Measurements from ENCODE around the gene F10.
"Not testable (repeated sequence)": the region's sequence is repeated elsewhere in the genome, so short reads cannot be mapped to it uniquely, and the experiment has no call there.

F10 gene

DNA sequence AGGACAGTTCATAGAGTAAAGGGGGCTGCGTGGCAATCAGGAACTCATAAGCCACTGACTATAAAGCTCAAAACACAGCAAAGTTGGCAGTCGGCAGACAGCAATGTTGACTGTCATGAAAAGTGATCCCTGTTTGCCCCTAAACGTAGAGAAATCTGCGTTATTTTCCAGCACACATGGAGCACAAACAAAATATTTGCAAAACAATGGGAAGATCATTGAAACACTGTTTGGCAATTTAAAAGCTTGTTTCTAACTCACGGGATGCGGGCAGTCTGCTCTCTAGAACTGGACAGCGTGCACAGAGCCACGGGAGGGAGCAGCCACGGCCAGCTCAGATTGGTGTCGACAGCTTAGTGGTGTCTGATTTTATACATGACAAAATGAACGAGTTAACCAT, 23.5 kb upstream of the F10 start:
- H3F3A ChIP-seq (ENCODE audit: insufficient read depth) = no peaks in the 10 kb centered on the region
- H3K4me3 ChIP-seq (ENCODE audit: insufficient read depth, low read length, poor library complexity, severe bottlenecking) = no peak overlapping the region
- H3K79me2 ChIP-seq (ENCODE audit: insufficient read depth, low read length) = no peaks in the 10 kb centered on the region
- H3K27me3 ChIP-seq (ENCODE audit: low read length) = 0 out of 2 replicates have a peak, but pooled peaks cover 3% of the 10 kb centered on the region
- H3K36me3 ChIP-seq (ENCODE audit: low read length) = no peaks in the 10 kb centered on the region
- H3K4me2 ChIP-seq (ENCODE audit: low read depth, low read length, poor library complexity, severe bottlenecking) = no peak overlapping the region
- H3K27ac ChIP-seq (ENCODE audit: low read depth, low read length) = no peak overlapping the region
- TF ChIP-seq EZH2phosphoT487 (conservative IDR thresholded peaks at IDR 0.05; ENCODE audit: low read length) = no peak
- TF ChIP-seq, protein P1, sequence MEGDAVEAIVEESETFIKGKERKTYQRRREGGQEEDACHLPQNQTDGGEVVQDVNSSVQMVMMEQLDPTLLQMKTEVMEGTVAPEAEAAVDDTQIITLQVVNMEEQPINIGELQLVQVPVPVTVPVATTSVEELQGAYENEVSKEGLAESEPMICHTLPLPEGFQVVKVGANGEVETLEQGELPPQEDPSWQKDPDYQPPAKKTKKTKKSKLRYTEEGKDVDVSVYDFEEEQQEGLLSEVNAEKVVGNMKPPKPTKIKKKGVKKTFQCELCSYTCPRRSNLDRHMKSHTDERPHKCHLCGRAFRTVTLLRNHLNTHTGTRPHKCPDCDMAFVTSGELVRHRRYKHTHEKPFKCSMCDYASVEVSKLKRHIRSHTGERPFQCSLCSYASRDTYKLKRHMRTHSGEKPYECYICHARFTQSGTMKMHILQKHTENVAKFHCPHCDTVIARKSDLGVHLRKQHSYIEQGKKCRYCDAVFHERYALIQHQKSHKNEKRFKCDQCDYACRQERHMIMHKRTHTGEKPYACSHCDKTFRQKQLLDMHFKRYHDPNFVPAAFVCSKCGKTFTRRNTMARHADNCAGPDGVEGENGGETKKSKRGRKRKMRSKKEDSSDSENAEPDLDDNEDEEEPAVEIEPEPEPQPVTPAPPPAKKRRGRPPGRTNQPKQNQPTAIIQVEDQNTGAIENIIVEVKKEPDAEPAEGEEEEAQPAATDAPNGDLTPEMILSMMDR (IDR thresholded peaks at IDR 0.05; ENCODE audit: insufficient read depth, low read length, poor library complexity, severe bottlenecking) = no peak
- no peaks in the 10 kb centered on the region for H4K20me1 ChIP-seq (ENCODE audit: low read depth, low read length)
- no peak overlapping the region for H2AFZ ChIP-seq (ENCODE audit: low read depth, low read length, severe bottlenecking)
- no peaks in the 10 kb centered on the region for H3K9me3 ChIP-seq (ENCODE audit: insufficient read depth, low read length)
- H3K9me2 ChIP-seq (replicated peaks; ENCODE audit: insufficient read depth, low read length) = no peaks in the 10 kb centered on the region
- H3K9ac ChIP-seq (ENCODE audit: low read length) = no peak overlapping the region

DNA sequence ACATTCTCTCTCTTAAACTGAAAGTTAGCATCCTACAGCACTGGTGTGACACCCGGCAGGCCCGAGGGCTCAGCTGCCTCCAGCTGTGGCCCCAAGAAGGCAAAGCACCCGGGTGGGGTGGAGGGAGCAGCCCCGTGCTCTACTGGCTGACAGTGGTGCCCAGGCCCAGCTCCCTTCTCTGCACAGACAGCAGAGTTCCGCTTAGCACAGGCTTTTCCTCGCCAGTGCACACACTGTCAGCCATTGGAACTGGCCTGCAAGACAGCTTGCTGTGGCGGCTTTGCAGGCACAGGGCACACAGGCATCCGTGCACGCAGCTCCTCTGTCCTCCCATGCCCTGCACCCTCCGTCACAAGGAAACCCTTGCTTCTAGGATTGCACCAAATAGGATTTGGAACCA, 20.3 kb upstream of the F10 start:
- H3K36me3 ChIP-seq (ENCODE audit: low read length); H3F3A ChIP-seq (ENCODE audit: insufficient read depth); H3K4me3 ChIP-seq (ENCODE audit: insufficient read depth, low read length, poor library complexity, severe bottlenecking); H3K27me3 ChIP-seq (ENCODE audit: low read length); H3K9me2 ChIP-seq (replicated peaks; ENCODE audit: insufficient read depth, low read length); H3K79me2 ChIP-seq (ENCODE audit: insufficient read depth, low read length); H2AFZ ChIP-seq (ENCODE audit: low read depth, low read length, severe bottlenecking); H4K20me1 ChIP-seq (ENCODE audit: low read depth, low read length); H3K27ac ChIP-seq (ENCODE audit: low read depth, low read length); H3K4me2 ChIP-seq (ENCODE audit: low read depth, low read length, poor library complexity, severe bottlenecking); H3K9me3 ChIP-seq (ENCODE audit: insufficient read depth, low read length); H3K9ac ChIP-seq (ENCODE audit: low read length): not testable (repeated sequence)

DNA sequence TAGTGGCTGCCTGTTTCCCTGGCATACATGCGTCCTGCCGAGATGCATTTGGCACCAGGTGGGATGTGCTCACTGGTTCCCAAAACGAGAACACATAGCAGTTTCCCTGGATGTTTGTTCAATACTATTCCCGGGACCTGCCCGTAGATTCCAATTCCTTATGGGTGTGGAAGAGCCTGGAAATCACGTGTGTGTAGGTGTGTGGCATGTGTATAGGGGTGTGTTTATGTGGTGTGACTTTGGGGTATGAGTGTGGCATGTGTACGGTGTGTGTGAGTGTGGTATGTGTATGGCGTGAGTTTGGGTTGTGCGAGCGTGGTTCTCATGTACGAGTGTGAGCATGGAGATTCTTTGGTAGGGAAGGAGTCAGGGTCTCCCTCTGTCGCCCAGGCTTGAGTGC, 19.9 kb upstream of the F10 start:
- Histone ChIP-seq H2AFZ (ENCODE audit: low read depth, low read length, severe bottlenecking) (no peak overlapping the region), H3K9me2 (replicated peaks; ENCODE audit: insufficient read depth, low read length) (no peaks in the 10 kb centered on the region), H4K20me1 (ENCODE audit: low read depth, low read length) (no peaks in the 10 kb centered on the region), H3K9me3 (ENCODE audit: insufficient read depth, low read length) (no peaks in the 10 kb centered on the region), H3K79me2 (ENCODE audit: insufficient read depth, low read length) (no peaks in the 10 kb centered on the region), H3K9ac (ENCODE audit: low read length) (no peak overlapping the region), H3K27me3 (ENCODE audit: low read length) (0 out of 2 replicates have a peak, but pooled peaks cover 3% of the 10 kb centered on the region), H3K36me3 (ENCODE audit: low read length) (no peaks in the 10 kb centered on the region), H3K27ac (ENCODE audit: low read depth, low read length) (no peak overlapping the region), H3F3A (ENCODE audit: insufficient read depth) (no peaks in the 10 kb centered on the region), H3K4me3 (ENCODE audit: insufficient read depth, low read length, poor library complexity, severe bottlenecking) (no peak overlapping the region), H3K4me2 (ENCODE audit: low read depth, low read length, poor library complexity, severe bottlenecking) (no peak overlapping the region)
- TF ChIP-seq EZH2phosphoT487 (conservative IDR thresholded peaks at IDR 0.05; ENCODE audit: low read length) = no peak
- TF ChIP-seq, protein P1 (IDR thresholded peaks at IDR 0.05; ENCODE audit: insufficient read depth, low read length, poor library complexity, severe bottlenecking) = no peak

DNA sequence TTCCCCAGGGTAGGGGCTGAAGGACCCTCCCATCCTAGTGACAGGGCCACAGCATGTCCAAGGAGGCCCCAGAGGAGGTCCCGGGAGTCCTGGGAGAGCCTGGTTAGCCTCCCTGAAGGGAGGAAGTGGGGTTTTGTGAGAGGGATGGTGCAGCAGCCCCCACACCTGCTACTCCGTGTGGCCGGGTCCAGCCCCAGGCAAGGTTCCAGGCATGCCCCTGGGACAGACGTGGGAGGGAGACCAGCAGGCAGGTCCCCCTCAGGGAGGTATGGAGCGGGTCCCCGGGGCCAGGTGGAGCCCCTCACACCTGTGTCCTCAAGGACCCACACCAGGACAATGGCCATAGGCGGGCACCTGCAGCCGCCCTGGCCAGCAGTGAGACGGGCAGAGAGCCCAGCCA, 19.0 kb upstream of the F10 start:
- TF ChIP-seq EZH2phosphoT487 (conservative IDR thresholded peaks at IDR 0.05; ENCODE audit: low read length) = no peak
- TF ChIP-seq, protein P1 (IDR thresholded peaks at IDR 0.05; ENCODE audit: insufficient read depth, low read length, poor library complexity, severe bottlenecking) = no peak
- Histone ChIP-seq H3K27ac (ENCODE audit: low read depth, low read length) (no peak overlapping the region), H2AFZ (ENCODE audit: low read depth, low read length, severe bottlenecking) (no peak overlapping the region), H4K20me1 (ENCODE audit: low read depth, low read length) (no peaks in the 10 kb centered on the region), H3K9me3 (ENCODE audit: insufficient read depth, low read length) (no peaks in the 10 kb centered on the region), H3K27me3 (ENCODE audit: low read length) (0 out of 2 replicates have a peak, but pooled peaks cover 3% of the 10 kb centered on the region), H3F3A (ENCODE audit: insufficient read depth) (no peaks in the 10 kb centered on the region), H3K79me2 (ENCODE audit: insufficient read depth, low read length) (no peaks in the 10 kb centered on the region), H3K36me3 (ENCODE audit: low read length) (no peaks in the 10 kb centered on the region), H3K4me3 (ENCODE audit: insufficient read depth, low read length, poor library complexity, severe bottlenecking) (no peak overlapping the region), H3K4me2 (ENCODE audit: low read depth, low read length, poor library complexity, severe bottlenecking) (no peak overlapping the region), H3K9ac (ENCODE audit: low read length) (no peak overlapping the region), H3K9me2 (replicated peaks; ENCODE audit: insufficient read depth, low read length) (no peaks in the 10 kb centered on the region)
